22Rv1 (cell line): Measurements from ENCODE around the gene SH3BP5.

Source experiments
- ZFX ChIP-seq: fragments of 450-650 bp; IDR thresholded peaks from 2 replicates; pipeline ENCODE4 v1.6.1; 2017; ENCODE audit warnings: antibody characterized with exemption, borderline replicate concordance
- TF ChIP-seq, protein P1 (sequence below): fragments of 450-650 bp; IDR thresholded peaks from 2 replicates; pipeline ENCODE4 v1.5.1; 2017; ENCODE audit warnings: mild to moderate bottlenecking

DNA sequence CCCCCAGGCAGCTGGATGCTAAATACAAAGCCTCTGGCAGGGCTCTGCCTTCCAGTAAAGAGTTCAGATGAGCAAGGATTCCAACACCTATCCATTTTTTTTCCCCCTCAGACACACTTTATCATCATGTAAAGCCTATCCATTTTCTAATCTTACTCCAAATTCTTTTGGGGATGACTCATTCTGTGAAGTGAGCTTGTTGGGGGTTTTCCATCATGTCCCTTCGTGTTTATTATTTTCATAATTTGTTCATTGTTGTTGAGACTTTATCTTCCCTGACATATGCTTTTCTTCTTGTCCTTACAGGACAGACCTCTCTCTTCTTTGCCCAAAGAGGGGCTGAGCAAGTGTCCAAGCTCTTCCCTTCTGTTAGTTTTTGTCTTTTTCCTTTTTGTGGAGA lies 34.7 kb upstream of the SH3BP5 start:
- TF ChIP-seq, protein P1, sequence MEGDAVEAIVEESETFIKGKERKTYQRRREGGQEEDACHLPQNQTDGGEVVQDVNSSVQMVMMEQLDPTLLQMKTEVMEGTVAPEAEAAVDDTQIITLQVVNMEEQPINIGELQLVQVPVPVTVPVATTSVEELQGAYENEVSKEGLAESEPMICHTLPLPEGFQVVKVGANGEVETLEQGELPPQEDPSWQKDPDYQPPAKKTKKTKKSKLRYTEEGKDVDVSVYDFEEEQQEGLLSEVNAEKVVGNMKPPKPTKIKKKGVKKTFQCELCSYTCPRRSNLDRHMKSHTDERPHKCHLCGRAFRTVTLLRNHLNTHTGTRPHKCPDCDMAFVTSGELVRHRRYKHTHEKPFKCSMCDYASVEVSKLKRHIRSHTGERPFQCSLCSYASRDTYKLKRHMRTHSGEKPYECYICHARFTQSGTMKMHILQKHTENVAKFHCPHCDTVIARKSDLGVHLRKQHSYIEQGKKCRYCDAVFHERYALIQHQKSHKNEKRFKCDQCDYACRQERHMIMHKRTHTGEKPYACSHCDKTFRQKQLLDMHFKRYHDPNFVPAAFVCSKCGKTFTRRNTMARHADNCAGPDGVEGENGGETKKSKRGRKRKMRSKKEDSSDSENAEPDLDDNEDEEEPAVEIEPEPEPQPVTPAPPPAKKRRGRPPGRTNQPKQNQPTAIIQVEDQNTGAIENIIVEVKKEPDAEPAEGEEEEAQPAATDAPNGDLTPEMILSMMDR = no peak
- no peak for TF ChIP-seq ZFX
